Liver (tissue), 9 donors: ENCODE measurements around the gene BCL2L1. TPM values are rescaled to one million over a fixed set of nuclear protein-coding genes. Genes with fewer than 3 reads are reported as not detected.
A peak's percentile ranks its signal among the peaks of the same experiment; 100 is the strongest.

ENCODE experiments used
- DNase-seq: peaks from one replicate; pipeline ENCODE4 v3.0.0-alpha.2; 2017; ENCODE audit warnings: low spot score
- H3K27ac ChIP-seq, 2 donors: one replicate each; pipeline ENCODE4 v1.7.0; 2013; ENCODE audit warnings: inconsistent platforms in 2 of 2, low read length in 2 of 2, control low read depth in 1 of 2, low read depth in 1 of 2, mild to moderate bottlenecking in 1 of 2
- H3K27me3 ChIP-seq, 4 donors: one replicate each; pipeline versions ENCODE4 v1.6.1 to v1.7.0; 2013; ENCODE audit warnings: low read length in 3 of 4, inconsistent platforms in 1 of 4, mild to moderate bottlenecking in 1 of 4, moderate library complexity in 1 of 4; ENCODE audit not compliant: control insufficient read depth in 4 of 4, insufficient read depth in 4 of 4
- H3K36me3 ChIP-seq, 4 donors: one replicate each; pipeline versions ENCODE4 v1.6.1 to v1.7.0; 2013; ENCODE audit warnings: low read length in 3 of 4, mild to moderate bottlenecking in 3 of 4, low read depth in 1 of 4, moderate library complexity in 1 of 4; ENCODE audit not compliant: control insufficient read depth in 4 of 4, insufficient read depth in 3 of 4
- H3K4me1 ChIP-seq, 4 donors: one replicate each; pipeline versions ENCODE4 v1.6.1 to v1.7.0; 2013; ENCODE audit warnings: low read length in 3 of 4, mild to moderate bottlenecking in 3 of 4, moderate library complexity in 1 of 4; ENCODE audit not compliant: control insufficient read depth in 4 of 4, insufficient read depth in 4 of 4
- H3K4me3 ChIP-seq, 3 donors: one replicate each; pipeline versions ENCODE4 v1.6.1 to v1.7.0; 2013; ENCODE audit warnings: low read length in 3 of 3, control low read depth in 1 of 3, low read depth in 1 of 3, mild to moderate bottlenecking in 1 of 3
- H3K9ac ChIP-seq, 2 donors: one replicate each; pipeline ENCODE4 v1.7.0; 2013; ENCODE audit warnings: low read length in 2 of 2, mild to moderate bottlenecking in 2 of 2, moderate library complexity in 2 of 2, control low read depth in 1 of 2, low read depth in 1 of 2
- H3K9me3 ChIP-seq, 4 donors: one replicate each; pipeline versions ENCODE4 v1.6.1 to v1.7.0; 2013; ENCODE audit warnings: low read length in 3 of 4; ENCODE audit not compliant: control insufficient read depth in 4 of 4
- CTCF ChIP-seq: fragments of 150-350 bp; IDR thresholded peaks from 2 replicates; pipeline ENCODE4 v1.5.1; 2017; ENCODE audit warnings: improper control_type of control experiment, low read depth, low read length; ENCODE audit not compliant: missing input control
- FOXA1 ChIP-seq: IDR thresholded peaks from 2 replicates; pipeline ENCODE4 v1.6.1; 2016; ENCODE audit warnings: antibody characterized with exemption
- GABPA ChIP-seq, 2 donors: IDR thresholded peaks in 1 of 2; conservative IDR thresholded peaks in 1 of 2; 2 replicates each; pipeline ENCODE4 v1.6.1; 2016; ENCODE audit warnings: antibody characterized with exemption in 2 of 2, mild to moderate bottlenecking in 1 of 2, moderate library complexity in 1 of 2
- HNF4A ChIP-seq, 2 donors: conservative IDR thresholded peaks; 2 replicates each; pipeline ENCODE4 v1.6.1; 2016; ENCODE audit warnings: antibody characterized with exemption in 2 of 2, mild to moderate bottlenecking in 2 of 2
- JUND ChIP-seq, 2 donors: IDR thresholded peaks; 2 replicates each; pipeline ENCODE4 v1.6.1; 2016; ENCODE audit warnings: antibody characterized with exemption in 2 of 2
- MAX ChIP-seq: IDR thresholded peaks from 2 replicates; pipeline ENCODE4 v1.6.1; 2016; ENCODE audit warnings: antibody characterized with exemption
- NR2F2 ChIP-seq: IDR thresholded peaks from 2 replicates; pipeline ENCODE4 v1.6.1; 2016; ENCODE audit warnings: antibody characterized with exemption
- RAD21 ChIP-seq, 2 donors: IDR thresholded peaks; 2 replicates each; pipeline ENCODE4 v1.6.1; 2016; ENCODE audit warnings: antibody characterized with exemption in 2 of 2, mild to moderate bottlenecking in 2 of 2
- RXRA ChIP-seq, 2 donors: IDR thresholded peaks; 2 replicates each; pipeline ENCODE4 v1.6.1; 2017 to 2018; ENCODE audit warnings: antibody characterized with exemption in 2 of 2, mild to moderate bottlenecking in 1 of 2
- SP1 ChIP-seq: IDR thresholded peaks from 2 replicates; pipeline ENCODE4 v1.6.1; 2018; ENCODE audit warnings: antibody characterized with exemption, mild to moderate bottlenecking
- TAF1 ChIP-seq: conservative IDR thresholded peaks from 2 replicates; pipeline ENCODE4 v1.6.1; 2016; ENCODE audit warnings: antibody characterized with exemption, mild to moderate bottlenecking
- WGBS: extraction: QIAGEN DNeasy Blood & Tissue Kit; methylation state at CpG from one replicate; pipeline ENCODE4 v1.1.7; 2013; 5-methylcytosine and 5-hydroxymethylcytosine counted together
- polyA plus RNA-seq, 2 donors: library from polyadenylated mRNA; stranded (reverse) in 1 of 2; unstranded in 1 of 2; fragments of 200-250 nt in 1 of 2; fragments of >200 nt in 1 of 2; fragmentation: Nextera tagmentation in 1 of 2; extraction: Ambion mirVana in 1 of 2; gene quantifications; one replicate each; pipeline versions ENCODE4 v1.2.1 to v1.2.3, GENCODE V29; 2013 to 2015
- total RNA-seq, 2 donors: library from RNA; depleted of rRNA; stranded (reverse); fragments of >200 nt; gene quantifications; one replicate each; pipeline ENCODE4 v1.2.3, GENCODE V29; 2014
- TF ChIP-seq, protein P1 (sequence below): IDR thresholded peaks from 2 replicates; pipeline ENCODE4 v1.6.1; 2016; ENCODE audit warnings: antibody characterized with exemption
- TF ChIP-seq, protein P2 (sequence below): IDR thresholded peaks from 2 replicates; pipeline ENCODE4 v1.6.1; 2016; ENCODE audit warnings: antibody characterized with exemption, mild to moderate bottlenecking
- donor health status: healthy.
- donor health status: healthy.
- donor health status: healthy.
- donor health status: healthy.
- donor health status: healthy.

Gene BCL2L1
- total and polyA plus RNA-seq, 4 donors: 29.7 to 124 (median 46.0) TPM

DNA sequence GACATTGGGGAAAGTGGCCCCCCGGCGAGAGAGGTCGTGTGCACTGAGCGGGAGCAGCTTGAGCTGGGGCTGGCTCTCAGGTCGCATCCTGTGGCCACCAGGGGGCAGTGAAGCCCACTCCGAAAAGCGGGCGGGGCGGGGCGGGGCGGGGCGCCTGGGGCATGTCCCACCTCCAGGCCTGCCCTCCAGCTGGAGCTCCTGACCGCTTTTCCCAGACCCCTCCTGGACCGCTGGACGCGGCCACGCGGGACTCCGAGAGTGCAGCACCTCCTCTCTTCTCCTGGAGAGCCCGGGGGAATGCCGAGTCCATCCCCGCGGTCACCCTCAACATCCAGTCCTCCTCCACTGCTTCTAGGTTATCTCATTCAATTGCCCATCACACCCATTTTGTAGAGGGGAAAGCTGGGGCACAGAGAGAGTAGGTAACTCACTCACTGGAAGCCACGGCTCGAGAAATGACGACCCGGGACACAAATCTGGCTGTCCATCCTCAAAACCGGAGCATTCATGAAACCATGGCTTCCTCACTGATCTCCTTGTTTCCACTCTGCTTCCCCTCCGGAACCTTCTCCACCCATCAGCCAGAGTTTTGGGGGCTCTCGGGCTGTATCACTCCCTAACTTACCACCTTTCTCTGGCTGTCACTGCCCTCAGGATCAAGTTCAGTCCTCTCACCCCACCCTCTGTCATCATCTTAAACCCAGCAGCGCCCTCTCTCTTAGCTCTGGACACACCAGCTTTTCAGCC lies 60.9 kb downstream of the BCL2L1 start:
- H3K4me3 ChIP-seq: peak overlapping the region; percentile 8 to 42 (median 42)
- 7% methylated on average over 31 of the region's 31 CpGs for WGBS
- H3K4me1 ChIP-seq: peaks cover 12 to 48% (median 42%) of the 10 kb centered on the region in 4 donors
- no peaks in the 10 kb centered on the region for H3K27me3 ChIP-seq
- peak; percentile 95 for DNase-seq
- peak; percentile 9 for TF ChIP-seq FOXA1
- no peak for TF ChIP-seq TAF1
- peak in 1 of 2 donors; percentile 46 for TF ChIP-seq GABPA (IDR thresholded peaks at IDR 0.05 in 1 of 2, conservative IDR thresholded peaks at IDR 0.05 in 1 of 2)
- no peak for TF ChIP-seq NR2F2
- peak; percentile 72 for TF ChIP-seq CTCF
- TF ChIP-seq RAD21 (IDR thresholded peaks at IDR 0.05): peak; percentile 83 to 86
- no peaks in the 10 kb centered on the region for H3K9me3 ChIP-seq
- no peaks in the 10 kb centered on the region for H3K36me3 ChIP-seq
- peak overlapping the region; percentile 21 to 72 for H3K27ac ChIP-seq
- no peak overlapping the region for H3K9ac ChIP-seq

GRCh38 chr20:31654534-31654933 lies 68.1 kb downstream of the BCL2L1 start:
- H3K9me3 ChIP-seq: no peaks in the 10 kb centered on the region
- H3K4me3 ChIP-seq: no peak overlapping the region
- DNase-seq: no peak
- H3K27me3 ChIP-seq: no peaks in the 10 kb centered on the region
- TF ChIP-seq, protein P1, sequence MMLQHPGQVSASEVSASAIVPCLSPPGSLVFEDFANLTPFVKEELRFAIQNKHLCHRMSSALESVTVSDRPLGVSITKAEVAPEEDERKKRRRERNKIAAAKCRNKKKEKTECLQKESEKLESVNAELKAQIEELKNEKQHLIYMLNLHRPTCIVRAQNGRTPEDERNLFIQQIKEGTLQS: no peak
- TF ChIP-seq FOXA1 (no peak), CTCF (no peak), JUND (IDR thresholded peaks at IDR 0.05) (no peak), MAX (no peak), SP1 (no peak)
- H3K36me3 ChIP-seq: no peaks in the 10 kb centered on the region
- H3K27ac ChIP-seq: no peak overlapping the region
- WGBS: 77% methylated on average over 5 of the region's 5 CpGs
- H3K9ac ChIP-seq: no peak overlapping the region
- no peaks in the 10 kb centered on the region for H3K4me1 ChIP-seq

DNA sequence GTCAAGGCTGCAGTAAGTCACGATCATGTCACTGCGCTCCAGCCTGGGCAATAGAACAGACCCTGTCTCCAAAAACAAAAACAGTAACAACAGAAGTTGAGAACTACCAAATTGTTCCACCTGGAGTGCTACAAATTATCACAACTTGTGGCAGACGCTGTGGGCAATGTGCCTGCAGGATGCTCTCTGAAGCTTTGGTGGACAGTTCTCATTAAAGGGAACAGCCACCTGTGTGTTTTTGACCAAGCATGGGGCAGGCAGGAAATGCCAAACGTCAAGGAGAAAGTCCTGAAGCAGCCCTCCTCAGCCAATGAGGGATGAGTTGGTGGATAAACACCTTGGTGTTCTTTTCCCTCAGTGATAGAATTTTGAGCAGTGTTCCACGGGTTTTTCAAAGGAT lies 69.1 kb downstream of the BCL2L1 start:
- no peaks in the 10 kb centered on the region for H3K27me3 ChIP-seq
- no peaks in the 10 kb centered on the region for H3K4me1 ChIP-seq
- WGBS: 63% methylated on average over 5 of the region's 5 CpGs
- no peaks in the 10 kb centered on the region for H3K36me3 ChIP-seq
- H3K4me3 ChIP-seq: no peak overlapping the region
- no peak for DNase-seq
- no peak overlapping the region for H3K27ac ChIP-seq
- H3K9me3 ChIP-seq: no peaks in the 10 kb centered on the region
- TF ChIP-seq GABPA (IDR thresholded peaks at IDR 0.05 in 1 of 2, conservative IDR thresholded peaks at IDR 0.05 in 1 of 2): no peak
- TF ChIP-seq FOXA1: no peak
- TF ChIP-seq RAD21 (IDR thresholded peaks at IDR 0.05): no peak
- TF ChIP-seq, protein P2, sequence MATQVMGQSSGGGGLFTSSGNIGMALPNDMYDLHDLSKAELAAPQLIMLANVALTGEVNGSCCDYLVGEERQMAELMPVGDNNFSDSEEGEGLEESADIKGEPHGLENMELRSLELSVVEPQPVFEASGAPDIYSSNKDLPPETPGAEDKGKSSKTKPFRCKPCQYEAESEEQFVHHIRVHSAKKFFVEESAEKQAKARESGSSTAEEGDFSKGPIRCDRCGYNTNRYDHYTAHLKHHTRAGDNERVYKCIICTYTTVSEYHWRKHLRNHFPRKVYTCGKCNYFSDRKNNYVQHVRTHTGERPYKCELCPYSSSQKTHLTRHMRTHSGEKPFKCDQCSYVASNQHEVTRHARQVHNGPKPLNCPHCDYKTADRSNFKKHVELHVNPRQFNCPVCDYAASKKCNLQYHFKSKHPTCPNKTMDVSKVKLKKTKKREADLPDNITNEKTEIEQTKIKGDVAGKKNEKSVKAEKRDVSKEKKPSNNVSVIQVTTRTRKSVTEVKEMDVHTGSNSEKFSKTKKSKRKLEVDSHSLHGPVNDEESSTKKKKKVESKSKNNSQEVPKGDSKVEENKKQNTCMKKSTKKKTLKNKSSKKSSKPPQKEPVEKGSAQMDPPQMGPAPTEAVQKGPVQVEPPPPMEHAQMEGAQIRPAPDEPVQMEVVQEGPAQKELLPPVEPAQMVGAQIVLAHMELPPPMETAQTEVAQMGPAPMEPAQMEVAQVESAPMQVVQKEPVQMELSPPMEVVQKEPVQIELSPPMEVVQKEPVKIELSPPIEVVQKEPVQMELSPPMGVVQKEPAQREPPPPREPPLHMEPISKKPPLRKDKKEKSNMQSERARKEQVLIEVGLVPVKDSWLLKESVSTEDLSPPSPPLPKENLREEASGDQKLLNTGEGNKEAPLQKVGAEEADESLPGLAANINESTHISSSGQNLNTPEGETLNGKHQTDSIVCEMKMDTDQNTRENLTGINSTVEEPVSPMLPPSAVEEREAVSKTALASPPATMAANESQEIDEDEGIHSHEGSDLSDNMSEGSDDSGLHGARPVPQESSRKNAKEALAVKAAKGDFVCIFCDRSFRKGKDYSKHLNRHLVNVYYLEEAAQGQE: no peak
- TF ChIP-seq SP1: no peak
- TF ChIP-seq, protein P1: no peak
- no peak for TF ChIP-seq MAX
- no peak for TF ChIP-seq NR2F2
- no peak for TF ChIP-seq TAF1
- TF ChIP-seq HNF4A (conservative IDR thresholded peaks at IDR 0.05): no peak
- TF ChIP-seq RXRA (IDR thresholded peaks at IDR 0.05): no peak
- no peak overlapping the region for H3K9ac ChIP-seq
